Astrocyte of the hippocampus (primary cell): ENCODE data around the gene ADGRA1.

Source experiments
- DNase-seq: peaks from one replicate; pipeline ENCODE4 v3.0.0; 2011; ENCODE audit warnings: low read depth, low spot score

ADGRA1 gene

DNA sequence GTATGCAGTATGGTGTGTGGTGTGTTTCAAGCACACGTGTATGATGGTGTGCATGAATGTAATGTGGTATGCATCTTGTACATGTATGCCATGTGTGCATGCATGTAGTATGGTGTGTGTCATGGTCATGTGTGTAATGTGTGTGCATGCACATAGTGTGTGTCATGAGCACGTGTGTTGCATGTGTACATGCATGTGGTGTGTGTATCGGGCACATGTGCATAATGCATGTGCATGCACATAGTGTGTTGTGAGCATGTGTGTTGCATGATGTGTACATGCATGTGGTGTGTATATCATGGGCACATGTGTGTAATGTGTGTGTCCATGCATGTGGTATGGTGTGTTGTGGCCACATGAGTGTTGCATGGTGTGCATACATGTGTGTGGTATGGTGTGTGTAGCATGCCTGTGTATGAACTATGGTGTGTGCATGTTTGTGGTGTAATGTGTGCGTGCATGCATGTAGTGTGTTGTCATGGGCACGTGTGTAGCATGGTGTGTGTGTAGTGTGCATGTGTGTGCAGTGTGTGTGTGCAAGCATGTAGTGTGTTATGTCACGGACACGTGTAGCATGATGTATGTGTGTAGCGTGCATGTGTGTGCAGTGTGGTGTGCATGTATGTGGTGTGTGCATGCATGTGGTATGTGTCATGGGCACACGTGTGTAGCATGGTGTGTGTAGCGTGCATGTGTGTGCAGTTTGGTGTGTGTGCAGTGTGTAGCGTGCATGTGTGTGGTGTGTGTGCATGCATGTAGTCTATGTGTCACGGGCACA is 89.8 kb downstream of the ADGRA1 start:
- no peak for DNase-seq

DNA sequence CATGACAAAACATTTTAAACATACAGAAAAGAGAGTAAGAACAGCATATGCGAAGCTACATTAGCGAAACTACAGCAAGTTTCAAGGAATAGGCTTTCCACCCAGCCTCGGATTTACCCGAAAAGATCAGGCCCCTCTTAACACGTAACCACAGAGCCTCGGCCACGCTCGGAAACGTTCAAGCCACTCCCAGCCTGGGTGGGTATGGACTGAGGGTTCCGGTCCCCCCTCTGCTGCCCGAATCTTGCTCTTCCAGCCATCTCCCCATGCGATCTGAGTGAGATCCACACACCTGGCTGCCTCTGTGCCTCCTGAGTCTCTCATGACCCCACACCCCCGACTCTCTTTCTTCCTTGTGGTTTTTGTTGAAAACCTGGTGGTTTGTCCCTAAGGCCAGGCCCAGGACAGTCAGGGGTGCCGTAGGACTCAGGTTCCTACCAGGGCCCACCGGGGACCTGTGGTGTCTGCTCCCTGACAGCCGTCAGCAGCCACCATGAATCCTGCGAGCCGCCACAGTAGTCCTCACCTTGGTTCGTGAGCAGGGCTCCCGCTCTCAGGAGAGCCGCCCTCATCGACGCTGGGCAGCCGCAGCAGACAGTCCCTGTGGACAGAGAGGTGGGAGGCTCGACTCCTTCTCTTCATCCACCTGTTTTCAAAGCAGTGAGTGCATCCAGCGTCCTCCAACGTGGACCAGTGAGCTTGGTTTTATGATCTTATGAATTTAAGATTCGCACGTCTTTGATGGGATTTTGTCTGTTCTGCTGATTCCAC is 90.8 kb downstream of the ADGRA1 start:
- no peak for DNase-seq

DNA sequence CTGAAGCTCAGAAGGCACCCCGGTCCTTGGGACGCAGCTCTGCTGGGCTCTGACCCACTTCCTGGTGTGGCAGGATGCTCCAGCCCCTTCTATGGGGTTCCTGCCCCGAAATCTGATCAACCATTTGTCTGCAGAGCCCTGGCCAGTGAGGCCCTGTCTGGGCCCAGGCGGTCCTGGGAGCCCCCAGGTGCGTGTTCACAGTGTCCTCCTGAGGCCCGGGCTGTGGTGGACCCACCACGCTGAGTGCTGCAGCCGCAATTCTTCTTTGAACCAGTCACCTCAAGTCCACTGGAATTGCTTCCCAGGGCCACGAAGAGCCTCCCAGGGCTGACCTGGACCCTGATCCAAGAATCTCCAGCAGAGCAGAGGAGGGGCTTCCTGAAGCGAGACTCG is 91.4 kb downstream of the ADGRA1 start:
- DNase-seq = no peak

DNA sequence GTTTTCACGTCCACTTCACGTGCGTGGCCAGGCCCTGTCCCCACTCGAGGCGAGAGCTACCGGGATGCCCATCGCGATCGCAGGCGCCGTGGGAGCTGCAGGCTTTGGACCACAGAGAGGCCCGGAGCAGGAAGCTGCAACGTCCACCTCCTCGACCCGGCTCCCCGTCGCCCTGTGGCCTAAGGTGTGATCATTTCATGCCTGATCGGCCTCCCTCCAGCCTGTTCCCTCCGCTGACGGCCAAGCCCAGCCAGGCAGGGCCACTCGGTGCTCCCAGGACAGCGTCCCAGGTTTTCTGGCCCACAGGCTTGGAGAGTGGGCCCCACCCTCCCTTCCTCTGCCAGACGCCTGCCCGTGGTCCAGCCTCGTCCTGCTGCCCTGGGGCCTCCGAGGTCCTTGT is 91.9 kb downstream of the ADGRA1 start:
- no peak for DNase-seq

DNA sequence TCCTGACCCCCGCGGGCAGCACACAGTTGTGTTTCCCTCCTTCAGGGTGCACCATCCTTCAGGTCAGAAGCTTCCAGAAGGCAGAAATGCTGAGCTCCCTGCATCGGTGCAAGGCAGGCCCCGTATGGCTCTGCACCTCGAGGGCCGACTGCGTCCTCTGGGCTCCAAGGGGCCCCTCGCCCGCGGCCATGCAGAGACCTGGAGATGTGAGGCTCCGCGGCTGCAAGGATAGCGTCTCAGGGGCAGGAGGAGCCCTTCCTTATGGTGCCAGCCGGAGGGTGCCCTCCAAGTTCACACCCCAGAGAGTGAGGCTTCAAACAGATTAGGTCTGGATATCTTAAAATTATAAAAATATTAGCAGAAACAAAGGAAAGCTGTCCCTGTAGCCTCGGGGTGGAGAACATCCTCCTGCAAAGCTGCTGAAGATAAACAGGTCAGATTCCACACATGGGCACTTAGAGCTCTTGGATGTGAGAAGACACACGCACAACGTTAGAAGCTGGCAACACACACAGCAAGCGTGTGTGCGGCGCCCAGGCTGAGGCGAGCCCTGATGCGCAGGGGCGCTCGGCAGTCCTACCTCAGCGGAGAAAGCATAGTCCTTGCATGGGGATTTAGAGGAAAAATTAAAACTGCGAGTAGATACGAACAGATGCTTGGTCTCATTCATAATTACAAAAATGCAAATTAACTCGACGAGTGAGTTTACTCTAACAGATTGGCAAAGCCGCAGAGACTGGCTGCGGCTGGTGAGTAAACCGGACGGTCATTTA is 92.7 kb downstream of the ADGRA1 start:
- no peak for DNase-seq

DNA sequence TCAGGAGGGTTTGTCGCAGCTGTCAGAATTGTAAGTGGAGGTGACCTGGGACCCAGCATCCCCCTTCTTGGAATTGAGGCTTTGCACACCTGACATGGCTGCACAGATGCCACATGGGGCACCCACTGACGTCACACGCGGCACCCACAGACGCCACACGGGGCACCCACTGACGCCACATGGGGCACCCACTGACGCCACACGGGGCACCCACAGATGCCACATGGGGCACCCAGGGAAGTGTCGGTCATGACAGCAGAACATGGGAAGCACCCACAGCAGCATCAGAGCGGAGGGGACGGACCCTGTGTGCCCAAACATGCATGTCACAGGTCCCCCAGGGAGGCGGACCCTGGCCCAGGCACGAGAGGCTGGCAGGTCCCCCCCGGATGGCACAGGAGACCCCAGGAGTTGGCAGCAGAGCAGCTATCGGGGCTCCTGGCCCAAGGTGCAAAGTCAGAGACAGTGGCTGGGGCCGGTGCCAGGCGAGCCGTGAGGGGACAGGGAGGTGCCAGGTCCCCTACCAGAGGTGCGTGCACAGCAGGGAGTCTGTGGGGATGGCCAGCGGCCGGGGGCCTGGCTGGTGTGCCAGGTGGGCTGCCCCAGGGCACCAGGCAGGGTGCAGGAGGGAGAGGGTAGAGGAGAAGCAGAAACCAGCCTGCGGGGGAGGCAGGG is 93.4 kb downstream of the ADGRA1 start:
- no peak for DNase-seq
